Astrocyte (in vitro differentiated cells and primary cell): ENCODE measurements around the gene VGLL4. TPM values are rescaled to one million over a fixed set of nuclear protein-coding genes. Genes with fewer than 3 reads are reported as not detected.
A peak's percentile ranks its signal among the peaks of the same experiment; 100 is the strongest.

Source experiments
- DNase-seq: peaks from one replicate; pipeline ENCODE4 v3.0.0-alpha.2; 2010; ENCODE audit warnings: low read depth
- FAIRE-seq: peaks from 2 replicates; lab custom pipeline; 2011; peaks lifted over from hg19 to GRCh38; lab: Jason Lieb, UNC
- H2AFZ ChIP-seq: 2 replicates; pipeline ENCODE4 v1.6.0; 2012; ENCODE audit warnings: low read depth, low read length, inconsistent platforms
- H3K27ac ChIP-seq: 2 replicates; pipeline ENCODE4 v1.5.1; 2011; ENCODE audit warnings: low read depth, low read length, inconsistent platforms
- H3K27me3 ChIP-seq: 2 replicates; pipeline ENCODE4 v1.6.0; 2011; ENCODE audit warnings: low read length, inconsistent platforms; ENCODE audit not compliant: insufficient read depth
- H3K36me3 ChIP-seq: 2 replicates; pipeline ENCODE4 v1.5.1; 2011; ENCODE audit warnings: low read length, inconsistent platforms; ENCODE audit not compliant: insufficient read depth
- H3K4me1 ChIP-seq: 2 replicates; pipeline ENCODE4 v1.5.1; 2011; ENCODE audit warnings: low read length, inconsistent platforms; ENCODE audit not compliant: insufficient read depth
- H3K4me2 ChIP-seq: 2 replicates; pipeline ENCODE4 v1.6.0; 2012; ENCODE audit warnings: low read length, inconsistent platforms
- H3K4me3 ChIP-seq: 2 replicates; pipeline ENCODE4 v1.5.1; 2011; ENCODE audit warnings: low read depth, mild to moderate bottlenecking, low read length, inconsistent platforms; ENCODE audit not compliant: insufficient read depth
- H3K79me2 ChIP-seq: 2 replicates; pipeline ENCODE4 v1.6.0; 2012; ENCODE audit warnings: mild to moderate bottlenecking, low read length, inconsistent platforms; ENCODE audit not compliant: insufficient read depth
- H3K9ac ChIP-seq: 2 replicates; pipeline ENCODE4 v1.6.0; 2012; ENCODE audit warnings: mild to moderate bottlenecking, low read length, inconsistent platforms
- H3K9me3 ChIP-seq: 2 replicates; pipeline ENCODE4 v1.5.1; 2012; ENCODE audit warnings: low read depth, mild to moderate bottlenecking, low read length, inconsistent platforms; ENCODE audit not compliant: insufficient read depth
- H4K20me1 ChIP-seq: 2 replicates; pipeline ENCODE4 v1.6.0; 2012; ENCODE audit warnings: low read length, inconsistent platforms; ENCODE audit not compliant: insufficient read depth
- H3K27ac Mint-ChIP-seq: one replicate; pipeline ENCODE4 v1.8.0; 2021; ENCODE audit warnings: mild to moderate bottlenecking, mixed read lengths; ENCODE audit not compliant: unreplicated experiment
- H3K27me3 Mint-ChIP-seq: one replicate; pipeline ENCODE4 v1.8.0; 2021; ENCODE audit warnings: low read depth, mixed read lengths; ENCODE audit not compliant: unreplicated experiment
- H3K36me3 Mint-ChIP-seq: one replicate; pipeline ENCODE4 v1.8.0; 2021; ENCODE audit warnings: low read depth, mixed read lengths; ENCODE audit not compliant: unreplicated experiment
- H3K4me1 Mint-ChIP-seq: one replicate; pipeline ENCODE4 v1.8.0; 2021; ENCODE audit warnings: low read depth, mixed read lengths; ENCODE audit not compliant: unreplicated experiment
- H3K4me3 Mint-ChIP-seq: one replicate; pipeline ENCODE4 v1.8.0; 2021; ENCODE audit warnings: mild to moderate bottlenecking, moderate library complexity, mixed read lengths; ENCODE audit not compliant: unreplicated experiment
- H3K9me3 Mint-ChIP-seq: one replicate; pipeline ENCODE4 v1.8.0; 2021; ENCODE audit warnings: mild to moderate bottlenecking, mixed read lengths; ENCODE audit not compliant: unreplicated experiment
- CTCF ChIP-seq: IDR thresholded peaks from 2 replicates; pipeline ENCODE4 v1.5.1; 2011; ENCODE audit warnings: low read depth, mild to moderate bottlenecking, inconsistent platforms, low read length, moderate library complexity; ENCODE audit not compliant: insufficient read depth
- EZH2 ChIP-seq: IDR thresholded peaks from 2 replicates; pipeline ENCODE4 v1.6.1; 2012; ENCODE audit warnings: mild to moderate bottlenecking, low read length, inconsistent platforms; ENCODE audit not compliant: insufficient read depth
- total RNA-seq: library from RNA; stranded (reverse); gene quantifications from 2 replicates; pipeline ENCODE4 v1.2.1, GENCODE V29; 2021

Gene VGLL4
- total RNA-seq, 1 donor from 2014 or later, result 70.3 TPM

- H4K20me1 ChIP-seq, result no peaks in the 10 kb centered on the region
- no peak overlapping the region for H3K27ac ChIP-seq
- TF ChIP-seq EZH2, result no peak
- no peak for TF ChIP-seq CTCF
- Mint-ChIP-seq H3K36me3 (peaks cover 6% of the 10 kb centered on the region), H3K27ac (peak overlapping the region; percentile 7), H3K9me3 (no peaks in the 10 kb centered on the region), H3K4me1 (peaks cover 18% of the 10 kb centered on the region), H3K27me3 (no peaks in the 10 kb centered on the region), H3K4me3 (no peak overlapping the region)
- H3K27me3 ChIP-seq, result no peaks in the 10 kb centered on the region
- H3K9me3 ChIP-seq, result peaks cover 6% of the 10 kb centered on the region
- FAIRE-seq (no peak), DNase-seq (peak; percentile 35)
- peaks cover 20% of the 10 kb centered on the region for H3K4me1 ChIP-seq
- H3K36me3 ChIP-seq, result no peaks in the 10 kb centered on the region
- H3K9ac ChIP-seq, result no peak overlapping the region
- no peak overlapping the region for H3K4me2 ChIP-seq
- H2AFZ ChIP-seq, result no peak overlapping the region
- H3K79me2 ChIP-seq, result peaks cover 5% of the 10 kb centered on the region
- H3K4me3 ChIP-seq, result no peak overlapping the region
These were observed 99.1 kb downstream of the VGLL4 start for GRCh38 chr3:11544412-11545181.

GRCh38 chr3:11543948-11544387 lies 99.7 kb downstream of the VGLL4 start:
- TF ChIP-seq EZH2 (no peak), CTCF (no peak)
- Mint-ChIP-seq H3K27me3 (no peaks in the 10 kb centered on the region), H3K27ac (no peak overlapping the region), H3K4me1 (peaks cover 12% of the 10 kb centered on the region), H3K9me3 (no peaks in the 10 kb centered on the region), H3K4me3 (no peak overlapping the region), H3K36me3 (peaks cover 6% of the 10 kb centered on the region)
- Histone ChIP-seq H3K4me2 (no peak overlapping the region), H3K36me3 (no peaks in the 10 kb centered on the region), H3K27ac (no peak overlapping the region), H3K79me2 (peaks cover 5% of the 10 kb centered on the region), H2AFZ (no peak overlapping the region), H3K9ac (no peak overlapping the region), H4K20me1 (no peaks in the 10 kb centered on the region), H3K27me3 (no peaks in the 10 kb centered on the region), H3K9me3 (peaks cover 6% of the 10 kb centered on the region), H3K4me3 (no peak overlapping the region), H3K4me1 (peaks cover 14% of the 10 kb centered on the region)
- FAIRE-seq, result no peak
- DNase-seq, result no peak
